Measurements from ENCODE around the gene CYS1.
"Not testable (repeated sequence)": the region's sequence is repeated elsewhere in the genome, so short reads cannot be mapped to it uniquely, and the experiment has no call there.

Gene CYS1

GRCh38 chr2:10094271-10094814, 14.1 kb upstream of the CYS1 start:
- no peak overlapping the region for H3K4me3 ChIP-seq (replicated peaks in 1 of 2; ENCODE audit: low read depth in 2 of 2, low read length in 2 of 2)
- no peak for TF ChIP-seq CTCF (IDR thresholded peaks at IDR 0.05; ENCODE audit: low read depth, low read length)

GRCh38 chr2:10091889-10092244, 11.7 kb upstream of the CYS1 start:
- not testable (repeated sequence) for DNase-seq (ENCODE audit: low read depth in 2 of 2); H3K4me3 ChIP-seq (replicated peaks in 1 of 2; ENCODE audit: low read depth in 2 of 2, low read length in 2 of 2)

More at GRCh38 chr2:10094271-10094814, 14.1 kb upstream of the CYS1 start:
- DNase-seq (ENCODE audit: low read depth in 2 of 2), result no peak

- H3K4me3 ChIP-seq (replicated peaks in 1 of 2; ENCODE audit: low read depth in 2 of 2, low read length in 2 of 2), result peak overlapping the region in 1 of 2 donors; percentile 22
- no peak for TF ChIP-seq CTCF (IDR thresholded peaks at IDR 0.05; ENCODE audit: low read depth, low read length)
- DNase-seq (ENCODE audit: low read depth in 2 of 2), result no peak
Measured at GRCh38 chr2:10091182-10091888, 11.1 kb upstream of the CYS1 start.

- DNase-seq (ENCODE audit: low read depth in 2 of 2), result no peak
- no peak for TF ChIP-seq CTCF (IDR thresholded peaks at IDR 0.05; ENCODE audit: low read depth, low read length)
- H3K4me3 ChIP-seq (replicated peaks in 1 of 2; ENCODE audit: low read depth in 2 of 2, low read length in 2 of 2), result no peak overlapping the region
Measured at GRCh38 chr2:10089565-10090190, 9.5 kb upstream of the CYS1 start.

- no peak for TF ChIP-seq CTCF (IDR thresholded peaks at IDR 0.05; ENCODE audit: low read depth, low read length)
- H3K4me3 ChIP-seq (replicated peaks in 1 of 2; ENCODE audit: low read depth in 2 of 2, low read length in 2 of 2), result no peak overlapping the region
- no peak for DNase-seq (ENCODE audit: low read depth in 2 of 2)
Measured at GRCh38 chr2:10087360-10087759, 7.1 kb upstream of the CYS1 start.

GRCh38 chr2:10086950-10087349, 6.7 kb upstream of the CYS1 start:
- no peak for TF ChIP-seq CTCF (IDR thresholded peaks at IDR 0.05; ENCODE audit: low read depth, low read length)
- DNase-seq (ENCODE audit: low read depth in 2 of 2), result no peak
- H3K4me3 ChIP-seq (replicated peaks in 1 of 2; ENCODE audit: low read depth in 2 of 2, low read length in 2 of 2), result no peak overlapping the region

- no peak for TF ChIP-seq CTCF (IDR thresholded peaks at IDR 0.05; ENCODE audit: low read depth, low read length)
- no peak for DNase-seq (ENCODE audit: low read depth in 2 of 2)
- no peak overlapping the region for H3K4me3 ChIP-seq (replicated peaks in 1 of 2; ENCODE audit: low read depth in 2 of 2, low read length in 2 of 2)
Measured at GRCh38 chr2:10085668-10086059, 5.5 kb upstream of the CYS1 start.

Measured in cardiac fibroblast (primary cell).